GM21786 (cell line): ENCODE measurements around the gene ZMYND10.
A peak's percentile ranks its signal among the peaks of the same experiment; 100 is the strongest.
"Not testable (repeated sequence)": the region's sequence is repeated elsewhere in the genome, so short reads cannot be mapped to it uniquely, and the experiment has no call there.

ENCODE experiments used
- ATAC-seq: cut with Tn5 transposase; IDR thresholded peaks from one replicate; pipeline ENCODE4 v1.9.1; 2021; ENCODE audit not compliant: unreplicated experiment

Gene ZMYND10

GRCh38 chr3:50312041-50312440 is 33.5 kb downstream of the ZMYND10 start:
- ATAC-seq: not testable (repeated sequence)

- no peak for ATAC-seq
Observed at GRCh38 chr3:50304601-50305000, 40.9 kb downstream of the ZMYND10 start.

DNA sequence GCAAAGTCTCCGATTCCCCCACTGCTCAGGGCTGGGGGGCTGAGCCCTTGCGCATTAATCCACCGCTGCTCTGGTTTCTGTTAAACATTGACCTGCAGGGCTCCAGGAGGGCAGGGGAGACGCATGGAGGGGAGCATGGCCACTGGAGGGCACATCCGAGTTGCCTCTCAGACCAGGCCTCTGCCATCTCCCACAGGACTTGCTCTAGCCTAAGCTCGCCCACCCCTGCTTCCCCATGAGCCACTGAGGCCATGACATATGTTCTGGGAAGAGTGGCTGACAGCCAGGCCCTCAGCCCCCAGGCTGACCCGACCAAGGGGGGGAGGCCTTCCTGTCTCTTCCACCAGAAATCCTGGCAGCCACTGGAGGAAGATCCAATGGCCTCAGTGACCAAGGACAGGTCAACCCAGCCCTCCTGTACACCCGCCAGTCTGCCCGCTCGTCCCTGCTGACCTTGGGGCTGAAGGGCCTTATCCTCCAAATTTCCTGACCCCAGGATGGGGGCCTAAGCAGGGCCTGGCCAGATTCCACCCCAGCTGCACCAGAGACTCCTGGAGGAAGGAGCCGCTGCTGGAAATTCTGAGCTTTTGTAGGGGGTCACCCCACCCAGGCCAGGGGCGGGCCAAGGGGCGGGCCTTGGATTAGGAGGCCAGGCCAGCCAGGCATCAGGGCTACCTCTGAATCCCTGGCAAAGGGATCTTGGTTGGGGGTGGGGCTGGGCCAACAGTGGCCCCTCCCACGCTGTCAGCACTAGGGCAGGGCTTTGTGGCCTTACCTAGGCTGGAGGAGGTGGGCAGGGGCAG is 42.3 kb downstream of the ZMYND10 start, which contains the start of gene HYAL1:
HYAL1 (minus strand) TSS at position 562 of the 803 bp plus-strand sequence. CDS start 618 bp downstream, outside the sequence.
- ATAC-seq: no peak

DNA sequence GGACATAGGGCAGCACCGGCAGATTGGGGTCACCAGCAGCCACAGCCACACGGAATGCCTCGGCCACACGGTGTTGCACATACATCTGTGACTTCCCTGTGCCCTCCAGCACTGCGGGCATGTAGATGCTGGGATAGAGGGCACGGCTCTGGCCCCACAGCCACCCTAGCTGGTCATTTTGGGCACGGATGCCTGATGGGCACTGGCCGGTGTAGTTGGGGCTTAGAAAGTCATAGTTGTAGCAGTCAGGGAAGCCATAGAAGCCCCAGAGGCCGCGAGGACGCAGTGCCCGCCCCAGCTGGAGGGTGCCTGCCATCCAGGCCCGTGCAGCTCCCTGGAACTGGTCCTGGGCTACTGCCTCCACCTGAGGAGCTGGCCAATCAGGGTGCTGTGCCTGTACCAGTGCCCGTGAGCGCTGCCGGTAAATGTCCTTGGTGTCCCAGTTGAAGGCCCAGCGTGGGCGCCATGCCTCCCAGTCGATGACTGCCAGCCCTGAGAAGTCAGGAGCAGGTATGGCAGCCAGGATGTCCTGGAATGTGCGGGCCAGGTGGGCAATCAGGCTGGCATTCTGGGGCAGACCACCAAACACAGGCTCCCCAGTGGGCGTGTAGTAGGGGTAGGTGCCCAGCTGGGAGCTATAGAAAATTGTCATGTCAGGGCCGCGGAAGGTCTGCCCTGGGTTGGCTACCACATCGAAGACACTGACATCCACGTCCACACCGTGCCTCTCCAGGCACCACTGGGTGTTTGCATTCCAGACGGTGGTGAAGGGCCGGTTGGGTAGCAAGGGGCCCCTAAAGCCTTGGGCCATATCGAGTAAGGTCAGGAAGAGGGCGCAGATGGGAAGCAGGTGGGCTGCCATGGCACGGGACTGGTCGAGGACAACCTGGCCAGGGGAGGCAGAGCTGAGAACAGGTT is 43.2 kb downstream of the ZMYND10 start:
- no peak for ATAC-seq

DNA sequence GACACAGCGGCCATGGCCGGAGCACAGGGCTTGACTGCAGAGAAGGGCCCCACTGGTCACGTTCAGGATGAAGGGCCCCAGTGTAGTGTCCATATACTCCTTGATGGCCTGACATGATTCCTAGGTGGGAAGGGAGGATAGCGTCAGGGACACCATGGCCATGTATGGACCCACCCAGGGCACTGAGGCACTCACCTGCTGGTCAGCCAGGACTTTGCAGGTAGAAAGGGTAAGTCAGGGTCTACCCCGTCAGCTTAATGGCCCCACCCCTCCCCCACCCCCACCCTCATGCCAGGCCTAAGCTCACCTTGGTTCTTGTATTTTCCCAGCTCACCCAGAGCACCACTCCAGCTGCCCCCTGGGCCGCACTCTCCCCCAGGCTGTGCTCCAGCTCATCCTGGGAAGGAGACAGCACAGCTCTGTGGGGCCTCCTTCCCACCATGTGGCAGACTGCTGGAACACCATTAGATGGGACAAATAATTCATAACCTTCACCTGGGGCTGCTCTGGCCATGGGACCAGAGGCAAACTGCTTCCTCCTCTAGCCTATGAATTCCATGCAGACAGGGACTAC is 44.8 kb downstream of the ZMYND10 start:
- ATAC-seq: no peak

DNA sequence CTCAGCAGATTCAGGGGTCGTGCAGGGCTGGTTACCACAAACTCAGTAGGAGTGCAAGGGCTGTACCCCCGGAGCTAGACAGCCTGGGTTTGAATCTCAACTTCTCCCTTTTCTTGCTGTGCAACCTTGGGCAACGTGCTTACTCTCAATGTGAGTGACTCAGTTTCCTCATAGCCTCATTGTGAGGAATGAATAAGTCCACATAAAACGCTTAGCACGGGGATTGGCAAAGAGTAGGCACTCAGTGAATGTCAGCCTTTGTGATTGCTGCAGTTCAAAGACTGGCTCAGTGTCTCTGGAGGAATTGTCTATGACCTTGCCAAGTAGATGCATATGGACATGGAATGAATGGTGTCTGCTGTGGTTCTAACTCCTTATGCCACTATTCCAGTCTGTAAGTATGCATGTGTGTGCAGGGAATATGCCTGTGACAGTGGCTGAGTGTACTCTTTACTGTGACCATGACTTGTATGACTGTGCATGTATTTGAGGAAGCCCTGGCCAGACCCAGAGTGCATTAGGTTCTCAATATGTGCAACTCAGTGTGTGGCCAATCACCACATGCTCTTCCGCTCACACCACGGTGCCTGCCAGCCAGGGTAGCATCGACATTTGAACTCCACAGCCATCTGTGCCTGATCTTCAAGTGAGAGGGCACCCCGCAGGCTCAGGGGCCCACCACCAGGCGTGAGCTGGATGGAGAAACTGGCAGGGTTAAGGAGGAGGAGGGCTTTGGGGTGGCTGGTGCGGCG is 45.4 kb downstream of the ZMYND10 start:
- ATAC-seq: no peak

DNA sequence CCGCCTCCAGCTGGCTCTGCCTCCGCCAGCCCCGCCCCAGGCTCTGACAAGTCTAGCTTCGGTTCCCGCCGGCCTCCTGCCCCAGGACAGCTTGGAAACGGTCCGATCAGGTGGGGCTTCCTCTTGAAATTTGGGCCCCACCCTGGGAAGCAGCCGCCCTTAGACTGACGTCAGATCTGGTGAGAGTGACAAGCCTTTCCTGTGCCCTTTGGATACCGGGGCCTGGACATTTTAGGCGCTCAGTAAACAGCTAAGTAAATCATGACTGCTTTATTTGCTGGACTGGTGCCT is 45.9 kb downstream of the ZMYND10 start:
- no peak for ATAC-seq

DNA sequence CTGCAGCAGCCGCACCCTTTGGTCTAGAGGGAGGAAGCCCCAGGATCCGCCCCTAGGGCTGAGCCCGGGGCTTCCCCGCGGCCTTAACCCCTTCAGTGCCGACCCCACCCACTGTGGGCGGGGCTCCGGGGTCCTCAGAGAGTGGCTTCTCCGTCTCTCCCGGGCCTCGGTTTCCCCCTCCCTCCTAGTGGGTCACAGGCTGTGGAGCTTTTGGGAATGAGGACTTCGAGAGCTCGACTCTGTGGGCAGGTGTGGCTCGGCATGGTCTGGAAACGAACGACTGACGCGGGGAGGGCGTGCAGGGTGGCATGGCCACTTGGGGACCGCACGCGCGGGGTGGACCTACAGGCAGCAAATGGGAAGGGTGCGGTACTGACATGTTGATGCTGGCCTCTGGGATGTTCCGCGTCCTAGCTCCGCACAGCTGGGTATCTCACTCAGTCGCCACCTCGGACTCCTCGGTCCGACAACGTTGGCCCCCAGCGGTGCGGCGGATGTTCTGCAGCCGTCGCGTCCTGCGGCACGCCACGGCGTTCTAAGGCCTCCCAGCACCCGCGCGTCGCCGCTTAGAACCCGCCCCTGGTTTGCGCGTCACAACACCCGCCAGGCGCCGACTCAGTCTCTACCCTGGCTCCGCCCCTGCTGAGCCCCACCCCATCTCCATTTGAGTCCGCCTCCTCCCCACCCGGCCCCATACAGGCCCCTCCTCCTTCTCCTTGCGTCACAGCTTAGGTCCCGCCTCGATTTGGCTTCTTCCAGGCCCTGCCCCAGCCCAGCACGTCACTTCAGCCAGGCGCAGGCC is 46.5 kb downstream of the ZMYND10 start, which contains the start of the genes HYAL3 and NAA80:
HYAL3 (minus strand) TSS at position 570 of the 802 bp plus-strand sequence. CDS start 3,803 bp downstream, outside the sequence.
NAA80 (minus strand) TSS at position 570 of the 802 bp plus-strand sequence. CDS start 1,942 bp downstream, outside the sequence.
- peak; percentile 88 for ATAC-seq

DNA sequence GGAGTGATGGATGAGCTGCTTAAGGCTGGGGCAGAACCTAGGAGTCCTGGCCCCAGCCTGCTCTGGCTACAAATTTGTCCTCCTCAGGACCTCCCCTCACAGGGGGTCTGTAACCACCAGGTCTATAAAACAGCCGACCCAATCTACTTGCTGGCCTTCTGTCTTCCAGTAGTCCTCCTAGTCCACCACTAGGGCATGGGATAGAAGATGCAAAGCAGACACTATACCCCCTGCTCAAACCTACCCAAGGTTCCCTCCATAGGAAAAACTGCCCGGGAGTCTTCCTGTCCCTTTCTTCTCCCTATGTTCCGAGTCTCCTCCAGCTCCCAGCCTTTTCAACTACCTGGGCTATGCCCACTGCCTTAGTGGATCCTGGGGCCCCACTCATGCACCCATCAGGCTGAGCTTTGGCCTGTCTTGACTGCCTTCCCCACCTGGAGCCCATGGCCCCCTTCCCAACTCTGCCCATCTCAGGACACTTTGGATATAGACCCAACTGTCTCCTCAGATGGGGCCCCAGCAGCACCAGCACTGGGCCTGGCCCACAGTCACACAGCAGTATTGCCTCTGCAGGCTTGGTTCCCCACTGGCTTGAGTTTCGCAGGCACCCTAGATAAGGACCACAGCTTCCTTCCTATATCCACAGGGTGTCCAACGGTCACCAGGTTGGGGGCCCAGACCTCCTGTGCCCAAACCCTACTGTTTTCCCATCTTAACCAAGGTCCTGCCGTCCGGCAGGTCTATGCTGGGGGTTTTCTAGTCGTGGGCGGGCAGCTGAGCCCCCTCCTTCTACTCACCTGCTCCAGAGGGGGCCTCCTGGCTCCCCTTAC is 47.4 kb downstream of the ZMYND10 start:
- ATAC-seq: no peak

DNA sequence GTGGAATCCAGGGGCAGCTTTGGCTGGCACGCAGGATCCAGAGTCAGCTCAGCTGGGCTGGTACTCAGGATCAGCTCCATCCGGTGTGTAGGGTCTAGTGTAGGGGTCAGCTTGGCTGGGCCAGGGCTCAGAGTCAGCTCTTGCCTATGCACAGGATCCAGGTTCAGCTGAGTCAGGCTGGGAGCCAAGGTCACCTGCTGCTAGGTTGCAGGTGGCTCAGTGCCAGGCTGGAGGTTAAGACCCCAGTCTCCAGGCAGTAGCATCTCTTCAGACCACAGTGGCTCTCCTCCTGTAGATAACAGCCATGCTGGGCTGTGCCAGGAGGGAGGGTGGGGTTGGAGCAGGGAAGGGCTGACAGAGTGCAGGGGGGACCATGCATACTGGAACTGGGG is 48.2 kb downstream of the ZMYND10 start:
- no peak for ATAC-seq

- no peak for ATAC-seq
Observed at GRCh38 chr3:50296721-50297383, 48.7 kb downstream of the ZMYND10 start.

GRCh38 chr3:50295553-50296431 is 49.7 kb downstream of the ZMYND10 start:
- ATAC-seq: no peak

- ATAC-seq: no peak
Observed at GRCh38 chr3:50294492-50295403, 50.8 kb downstream of the ZMYND10 start.

GRCh38 chr3:50294089-50294488 is 51.4 kb downstream of the ZMYND10 start:
- ATAC-seq: no peak

GRCh38 chr3:50293079-50293801 is 52.3 kb downstream of the ZMYND10 start:
- no peak for ATAC-seq
